ENCODE data around the gene PCCA. TPM values are rescaled to one million over a fixed set of nuclear protein-coding genes. Genes with fewer than 3 reads are reported as not detected.

Gene PCCA
- total RNA-seq, 2 donors from 2014 or later: 19.6 to 38.6 TPM

DNA sequence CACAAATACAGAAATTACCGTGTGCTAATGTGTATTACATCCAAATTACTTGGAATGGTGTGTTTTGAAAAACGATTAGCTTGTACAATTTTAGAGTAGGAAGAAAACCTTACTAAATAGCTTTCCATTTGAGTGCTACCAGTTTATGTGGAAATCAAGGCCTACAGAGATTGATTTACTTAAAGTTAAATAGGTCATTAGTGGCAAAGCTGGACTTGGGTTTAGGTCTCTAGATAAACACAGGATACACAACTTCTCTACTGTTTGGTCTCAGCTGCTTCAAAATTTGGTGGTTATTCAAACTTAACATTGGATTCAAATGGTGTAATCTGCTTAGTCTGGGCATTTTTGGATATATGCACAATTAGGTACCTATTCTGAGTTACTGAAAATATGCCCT is 21.4 kb downstream of the PCCA start:
- TF ChIP-seq CTCF (IDR thresholded peaks at IDR 0.05): no peak

DNA sequence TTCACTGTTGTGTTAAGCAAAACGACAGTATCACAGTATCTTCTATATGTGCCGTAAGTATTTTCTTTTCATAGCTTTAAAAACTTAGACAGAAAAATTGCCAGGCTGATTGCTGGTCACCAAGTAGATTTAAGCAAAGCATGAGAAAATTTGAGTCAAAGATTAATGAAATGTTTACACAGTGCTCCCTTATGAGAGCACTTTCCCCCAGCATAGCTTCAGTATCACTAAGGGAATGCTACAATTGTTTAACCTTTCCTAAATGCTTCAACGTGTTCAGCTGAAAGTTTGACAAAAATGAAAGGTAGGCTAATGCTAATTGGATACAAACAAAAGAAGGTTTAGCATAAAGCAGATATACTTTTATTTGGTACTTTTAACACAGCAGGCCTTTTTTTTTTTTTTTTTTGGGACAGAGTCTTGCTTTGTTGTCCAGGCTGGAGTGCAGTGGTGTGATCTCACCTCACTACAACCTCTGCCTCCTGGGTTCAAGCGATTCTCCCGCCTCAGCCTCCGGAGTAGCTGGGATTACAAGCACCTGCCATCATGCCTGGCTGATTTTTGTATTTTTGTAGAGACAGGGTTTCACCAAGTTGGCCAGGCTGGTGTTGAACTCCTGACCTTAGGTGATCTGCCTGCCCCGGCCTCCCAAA is 23.4 kb downstream of the PCCA start:
- no peaks in the 10 kb centered on the region for H3K27me3 ChIP-seq
- DNase-seq (ENCODE audit: low spot score): no peak
- H3K4me3 ChIP-seq: no peak overlapping the region
- TF ChIP-seq CTCF (IDR thresholded peaks at IDR 0.05): no peak
- no peaks in the 10 kb centered on the region for H3K9me3 ChIP-seq
- peaks cover 12% of the 10 kb centered on the region for H3K36me3 ChIP-seq
- no peaks in the 10 kb centered on the region for H3K4me1 ChIP-seq
- H3K27ac ChIP-seq: no peak overlapping the region

More for the DNA sequence above, 21.4 kb downstream of the PCCA start:
- Histone ChIP-seq H3K36me3 (peaks cover 12% of the 10 kb centered on the region), H3K9me3 (no peaks in the 10 kb centered on the region), H3K4me1 (no peaks in the 10 kb centered on the region), H3K27ac (no peak overlapping the region), H3K4me3 (no peak overlapping the region), H3K27me3 (no peaks in the 10 kb centered on the region)
- DNase-seq (ENCODE audit: low spot score): no peak

DNA sequence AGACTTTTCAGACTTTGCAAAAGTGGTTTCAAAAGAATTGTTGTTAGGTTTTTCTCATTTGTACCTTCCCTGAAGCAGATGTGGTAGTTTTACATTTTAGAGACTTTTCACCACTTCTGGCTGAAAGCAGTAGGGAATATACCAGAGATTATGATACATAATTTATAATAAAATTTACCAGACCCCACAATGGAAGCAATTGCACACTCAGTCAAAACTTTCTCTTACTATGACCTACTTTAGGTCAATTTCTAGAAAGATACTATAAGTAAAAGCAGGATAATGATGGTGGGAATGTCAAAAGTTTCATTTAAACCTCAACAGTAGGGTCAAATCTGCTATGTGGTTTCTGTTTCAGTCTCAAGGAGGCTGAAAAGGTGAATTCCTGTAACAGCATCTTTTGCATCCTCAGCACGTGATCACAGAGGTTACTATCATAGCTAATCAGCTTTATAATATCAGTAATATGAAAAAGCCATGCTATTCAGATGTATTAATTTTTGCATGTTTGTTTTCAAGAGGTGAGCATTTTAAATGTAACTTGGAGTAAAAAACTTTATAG is 26.9 kb downstream of the PCCA start:
- Histone ChIP-seq H3K4me3 (no peak overlapping the region), H3K27me3 (no peaks in the 10 kb centered on the region), H3K27ac (no peak overlapping the region), H3K4me1 (no peaks in the 10 kb centered on the region), H3K36me3 (peaks cover 12% of the 10 kb centered on the region), H3K9me3 (no peaks in the 10 kb centered on the region)
- DNase-seq (ENCODE audit: low spot score): no peak
- TF ChIP-seq CTCF (IDR thresholded peaks at IDR 0.05): no peak

GRCh38 chr13:100124265-100124664 is 35.4 kb downstream of the PCCA start:
- no peaks in the 10 kb centered on the region for H3K36me3 ChIP-seq
- no peaks in the 10 kb centered on the region for H3K27me3 ChIP-seq
- no peak for TF ChIP-seq CTCF (IDR thresholded peaks at IDR 0.05)
- no peaks in the 10 kb centered on the region for H3K4me1 ChIP-seq
- H3K27ac ChIP-seq: no peak overlapping the region
- H3K9me3 ChIP-seq: peaks cover 0 to 11% of the 10 kb centered on the region in 2 donors
- DNase-seq (ENCODE audit: low spot score): no peak
- H3K4me3 ChIP-seq: no peak overlapping the region

DNA sequence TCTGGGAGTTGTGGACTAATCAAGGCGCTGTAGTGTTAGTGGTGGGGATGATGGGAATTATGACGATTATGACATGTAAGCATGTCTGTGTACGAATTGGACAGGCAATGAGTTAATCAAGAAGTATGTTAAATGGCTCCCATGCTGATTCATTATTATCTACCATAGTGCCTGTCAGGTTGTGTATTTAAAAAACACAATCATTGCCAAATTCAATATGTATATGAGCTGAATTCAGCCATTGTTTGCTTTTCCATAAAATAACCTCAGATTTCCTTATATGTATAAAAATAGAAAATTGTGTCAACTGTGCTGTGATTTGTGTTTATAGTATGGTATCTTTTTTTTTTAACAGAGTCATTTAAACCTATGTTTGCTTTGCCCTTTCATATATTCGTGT is 37.1 kb downstream of the PCCA start:
- Histone ChIP-seq H3K27ac (no peak overlapping the region), H3K36me3 (no peaks in the 10 kb centered on the region), H3K27me3 (no peaks in the 10 kb centered on the region), H3K9me3 (peaks cover 0 to 11% of the 10 kb centered on the region in 2 donors), H3K4me3 (no peak overlapping the region), H3K4me1 (peaks cover 0 to 12% of the 10 kb centered on the region in 2 donors)
- no peak for TF ChIP-seq CTCF (IDR thresholded peaks at IDR 0.05)
- DNase-seq (ENCODE audit: low spot score): no peak

GRCh38 chr13:100128373-100128772 is 39.5 kb downstream of the PCCA start:
- no peaks in the 10 kb centered on the region for H3K36me3 ChIP-seq
- no peak for TF ChIP-seq CTCF (IDR thresholded peaks at IDR 0.05)
- DNase-seq (ENCODE audit: low spot score): no peak
- H3K27me3 ChIP-seq: no peaks in the 10 kb centered on the region
- peaks cover 0 to 12% of the 10 kb centered on the region in 2 donors for H3K4me1 ChIP-seq
- H3K27ac ChIP-seq: no peak overlapping the region
- H3K9me3 ChIP-seq: no peaks in the 10 kb centered on the region
- H3K4me3 ChIP-seq: no peak overlapping the region
